ENCODE data around the gene ITGAE. TPM values are rescaled to one million over a fixed set of nuclear protein-coding genes. Genes with fewer than 3 reads are reported as not detected.

ITGAE gene
- total RNA-seq, 1 donor from 2014 or later, result 47.5 TPM

DNA sequence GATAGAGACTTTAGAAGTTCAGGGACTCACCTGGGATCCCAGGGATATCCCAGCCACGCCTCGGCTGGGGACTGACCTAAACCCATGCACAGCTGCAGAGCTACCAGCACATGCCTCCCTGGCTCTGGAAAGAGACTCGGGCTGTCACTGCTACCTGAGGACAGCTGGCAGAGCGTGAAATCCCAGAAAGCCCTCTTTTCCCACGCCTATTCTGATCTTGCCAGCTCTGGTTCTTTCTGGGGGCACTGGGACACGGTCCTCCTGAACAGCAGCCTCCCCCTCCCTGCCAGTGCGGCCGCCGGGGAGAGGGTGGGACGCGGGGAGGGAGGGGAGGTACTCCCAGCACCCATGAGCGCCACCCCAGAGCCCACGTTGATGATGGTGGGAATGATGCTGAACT, 115.8 kb downstream of the ITGAE start:
- Histone ChIP-seq H3K4me1 (peaks cover 8% of the 10 kb centered on the region), H3K9ac (no peak overlapping the region), H3K4me2 (no peak overlapping the region), H3F3A (ENCODE audit: low read depth) (peaks cover 6% of the 10 kb centered on the region), H4K20me1 (ENCODE audit: low read depth) (no peaks in the 10 kb centered on the region), H3K27me3 (no peaks in the 10 kb centered on the region), H2AFZ (replicated peaks) (no peak overlapping the region), H3K36me3 (no peaks in the 10 kb centered on the region), H3K4me3 (no peak overlapping the region), H3K79me2 (ENCODE audit: low read depth) (no peaks in the 10 kb centered on the region), H3K27ac (no peak overlapping the region), H3K9me3 (ENCODE audit: low read depth) (no peaks in the 10 kb centered on the region)
- DNase-seq (ENCODE audit: low spot score), result no peak
- H3K4me1 Mint-ChIP-seq, result peaks cover 7% of the 10 kb centered on the region
- no peaks in the 10 kb centered on the region for H3K36me3 Mint-ChIP-seq
- TF ChIP-seq, protein P1, sequence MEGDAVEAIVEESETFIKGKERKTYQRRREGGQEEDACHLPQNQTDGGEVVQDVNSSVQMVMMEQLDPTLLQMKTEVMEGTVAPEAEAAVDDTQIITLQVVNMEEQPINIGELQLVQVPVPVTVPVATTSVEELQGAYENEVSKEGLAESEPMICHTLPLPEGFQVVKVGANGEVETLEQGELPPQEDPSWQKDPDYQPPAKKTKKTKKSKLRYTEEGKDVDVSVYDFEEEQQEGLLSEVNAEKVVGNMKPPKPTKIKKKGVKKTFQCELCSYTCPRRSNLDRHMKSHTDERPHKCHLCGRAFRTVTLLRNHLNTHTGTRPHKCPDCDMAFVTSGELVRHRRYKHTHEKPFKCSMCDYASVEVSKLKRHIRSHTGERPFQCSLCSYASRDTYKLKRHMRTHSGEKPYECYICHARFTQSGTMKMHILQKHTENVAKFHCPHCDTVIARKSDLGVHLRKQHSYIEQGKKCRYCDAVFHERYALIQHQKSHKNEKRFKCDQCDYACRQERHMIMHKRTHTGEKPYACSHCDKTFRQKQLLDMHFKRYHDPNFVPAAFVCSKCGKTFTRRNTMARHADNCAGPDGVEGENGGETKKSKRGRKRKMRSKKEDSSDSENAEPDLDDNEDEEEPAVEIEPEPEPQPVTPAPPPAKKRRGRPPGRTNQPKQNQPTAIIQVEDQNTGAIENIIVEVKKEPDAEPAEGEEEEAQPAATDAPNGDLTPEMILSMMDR (IDR thresholded peaks at IDR 0.05), result no peak
- no peak overlapping the region for H3K27ac Mint-ChIP-seq
- no peaks in the 10 kb centered on the region for H3K9me3 Mint-ChIP-seq
- H3K4me3 Mint-ChIP-seq, result no peak overlapping the region
- peaks cover 10% of the 10 kb centered on the region for H3K27me3 Mint-ChIP-seq (ENCODE audit: insufficient read depth, low read depth)

DNA sequence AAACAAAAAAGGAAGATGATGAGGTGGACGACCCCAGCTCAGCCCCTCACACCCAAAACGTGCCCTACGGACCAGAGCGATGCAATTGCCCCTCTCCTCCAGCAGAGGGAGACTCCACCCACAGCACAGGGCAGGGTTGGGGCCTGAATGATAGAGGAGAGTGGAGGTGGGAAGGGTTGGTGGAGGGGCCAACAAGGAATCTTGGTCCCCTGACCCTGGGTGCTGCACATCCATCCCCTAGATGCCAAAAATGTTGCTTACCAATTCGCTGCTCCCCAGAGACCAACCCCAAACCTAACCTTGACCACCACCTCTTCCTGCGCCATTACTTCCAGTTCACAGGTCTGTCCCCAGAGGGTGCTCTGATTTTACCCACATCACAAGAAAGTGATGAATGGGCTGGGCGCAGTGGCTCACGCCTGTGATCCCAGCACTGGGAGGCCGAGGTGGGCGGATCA, 117.9 kb downstream of the ITGAE start:
- H3K79me2 ChIP-seq (ENCODE audit: low read depth), result no peaks in the 10 kb centered on the region
- H3K4me2 ChIP-seq, result no peak overlapping the region
- H3K9me3 ChIP-seq (ENCODE audit: low read depth), result no peaks in the 10 kb centered on the region
- H3K27ac Mint-ChIP-seq, result no peak overlapping the region
- peaks cover 5% of the 10 kb centered on the region for H3K4me1 ChIP-seq
- H3K27me3 Mint-ChIP-seq (ENCODE audit: insufficient read depth, low read depth), result peaks cover 10% of the 10 kb centered on the region
- peaks cover 2% of the 10 kb centered on the region for H3F3A ChIP-seq (ENCODE audit: low read depth)
- TF ChIP-seq EZH2phosphoT487 (IDR thresholded peaks at IDR 0.05) (no peak), EZH2 (IDR thresholded peaks at IDR 0.05) (no peak)
- TF ChIP-seq, protein P1 (IDR thresholded peaks at IDR 0.05), result peak; percentile 92
- no peaks in the 10 kb centered on the region for H3K27me3 ChIP-seq
- H3K36me3 Mint-ChIP-seq, result no peaks in the 10 kb centered on the region
- H3K27ac ChIP-seq, result no peak overlapping the region
- peak; percentile 63 for DNase-seq (ENCODE audit: low spot score)
- no peak overlapping the region for H3K4me3 Mint-ChIP-seq
- H3K9ac ChIP-seq, result no peak overlapping the region
- no peaks in the 10 kb centered on the region for H4K20me1 ChIP-seq (ENCODE audit: low read depth)
- no peak overlapping the region for H2AFZ ChIP-seq (replicated peaks)
- peaks cover 4% of the 10 kb centered on the region for H3K4me1 Mint-ChIP-seq
- H3K36me3 ChIP-seq, result no peaks in the 10 kb centered on the region
- no peak overlapping the region for H3K4me3 ChIP-seq
- no peaks in the 10 kb centered on the region for H3K9me3 Mint-ChIP-seq

DNA sequence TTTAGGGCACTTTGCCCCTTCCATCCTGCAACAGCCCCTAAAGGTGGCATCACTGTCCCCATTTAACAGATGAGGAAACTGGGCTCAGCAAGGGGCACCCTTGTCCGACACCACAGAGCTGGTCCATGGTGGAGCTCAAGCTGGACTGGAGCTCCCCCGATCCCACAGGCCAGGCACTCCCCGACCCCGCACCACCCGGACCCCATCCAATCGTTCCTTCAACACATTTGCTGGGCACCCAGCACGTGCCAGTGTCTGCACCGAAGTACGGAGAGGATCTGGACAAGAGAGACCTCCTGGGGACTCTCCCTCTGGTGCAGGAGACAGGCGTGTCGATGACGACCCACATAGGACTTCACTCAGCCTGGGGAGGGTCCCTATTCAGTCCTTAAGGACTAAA, 119.0 kb downstream of the ITGAE start:
- no peak for DNase-seq (ENCODE audit: low spot score)
- Mint-ChIP-seq H3K4me1 (peaks cover 9% of the 10 kb centered on the region), H3K27ac (no peak overlapping the region)

More for the DNA sequence above, 119.0 kb downstream of the ITGAE start:
- peaks cover 10% of the 10 kb centered on the region for H3K27me3 Mint-ChIP-seq (ENCODE audit: insufficient read depth, low read depth)
- H3K79me2 ChIP-seq (ENCODE audit: low read depth), result no peaks in the 10 kb centered on the region
- peaks cover 3% of the 10 kb centered on the region for H3F3A ChIP-seq (ENCODE audit: low read depth)
- no peak overlapping the region for H2AFZ ChIP-seq (replicated peaks)
- TF ChIP-seq EZH2 (IDR thresholded peaks at IDR 0.05) (no peak), EZH2phosphoT487 (IDR thresholded peaks at IDR 0.05) (no peak)
- TF ChIP-seq, protein P1 (IDR thresholded peaks at IDR 0.05), result no peak
- no peak overlapping the region for H3K4me3 ChIP-seq
- no peaks in the 10 kb centered on the region for H3K9me3 Mint-ChIP-seq
- H3K4me3 Mint-ChIP-seq, result no peak overlapping the region
- no peaks in the 10 kb centered on the region for H3K27me3 ChIP-seq
- H3K36me3 ChIP-seq, result no peaks in the 10 kb centered on the region
- H3K27ac ChIP-seq, result no peak overlapping the region
- H3K9me3 ChIP-seq (ENCODE audit: low read depth), result no peaks in the 10 kb centered on the region
- no peaks in the 10 kb centered on the region for H3K36me3 Mint-ChIP-seq
- no peaks in the 10 kb centered on the region for H4K20me1 ChIP-seq (ENCODE audit: low read depth)
- H3K4me2 ChIP-seq, result no peak overlapping the region
- H3K9ac ChIP-seq, result no peak overlapping the region
- peaks cover 6% of the 10 kb centered on the region for H3K4me1 ChIP-seq
